Right atrium auricular region (tissue), 2 donors: ENCODE measurements around the gene ATP5PD. TPM values are rescaled to one million over a fixed set of nuclear protein-coding genes. Genes with fewer than 3 reads are reported as not detected.
"Not testable (repeated sequence)": the region's sequence is repeated elsewhere in the genome, so short reads cannot be mapped to it uniquely, and the experiment has no call there.

Experiments
- DNase-seq: peaks from one replicate; pipeline ENCODE4 v3.0.0-alpha.2; 2019; ENCODE audit warnings: low spot score
- H3K27ac ChIP-seq, 2 donors: fragments of 200-600 bp; sonication (generic); 1 replicate in 1 of 2; 2 replicates in 1 of 2; pipeline ENCODE4 v1.5.1; 2016 to 2019
- H3K27me3 ChIP-seq, 2 donors: fragments of 200-600 bp; sonication (generic); one replicate each; pipeline versions ENCODE4 v1.5.1 to v1.6.0; 2017 to 2019
- H3K36me3 ChIP-seq: fragments of 200-600 bp; sonication (generic); one replicate; pipeline ENCODE4 v1.5.1; 2016
- H3K4me1 ChIP-seq, 2 donors: fragments of 200-600 bp; sonication (generic); one replicate each; pipeline versions ENCODE4 v1.5.1 to v1.6.0; 2017 to 2019
- H3K4me3 ChIP-seq, 2 donors: fragments of 200-600 bp; sonication (generic); 1 replicate in 1 of 2; 2 replicates in 1 of 2; pipeline ENCODE4 v1.5.1; 2017 to 2019; ENCODE audit warnings: mild to moderate bottlenecking in 1 of 2, moderate library complexity in 1 of 2
- H3K9me3 ChIP-seq, 2 donors: fragments of 200-600 bp; sonication (generic); one replicate each; pipeline ENCODE4 v1.5.1; 2019
- total RNA-seq, 2 donors: library from RNA; depleted of rRNA; stranded (reverse); fragments of >200 nt; gene quantifications; one replicate each; pipeline ENCODE4 v1.1.0, GENCODE V29; 2016
- TF ChIP-seq, protein P1 (sequence below), 2 donors: fragments of 200-600 bp; sonication (generic); IDR thresholded peaks; one replicate each; pipeline ENCODE4 v1.5.1; 2019; ENCODE audit warnings: antibody characterized with exemption in 2 of 2

ATP5PD gene
- total RNA-seq, 2 donors from 2014 or later: 675 to 871 TPM

- Histone ChIP-seq H3K36me3 (peaks cover 6% of the 10 kb centered on the region), H3K4me1 (peaks cover 0 to 44% of the 10 kb centered on the region in 2 donors), H3K27me3 (no peaks in the 10 kb centered on the region), H3K9me3 (no peaks in the 10 kb centered on the region), H3K27ac (peak overlapping the region; percentile 95 to 98), H3K4me3 (peak overlapping the region; percentile 68 to 76)
- DNase-seq: peak; percentile 98
- TF ChIP-seq, protein P1, sequence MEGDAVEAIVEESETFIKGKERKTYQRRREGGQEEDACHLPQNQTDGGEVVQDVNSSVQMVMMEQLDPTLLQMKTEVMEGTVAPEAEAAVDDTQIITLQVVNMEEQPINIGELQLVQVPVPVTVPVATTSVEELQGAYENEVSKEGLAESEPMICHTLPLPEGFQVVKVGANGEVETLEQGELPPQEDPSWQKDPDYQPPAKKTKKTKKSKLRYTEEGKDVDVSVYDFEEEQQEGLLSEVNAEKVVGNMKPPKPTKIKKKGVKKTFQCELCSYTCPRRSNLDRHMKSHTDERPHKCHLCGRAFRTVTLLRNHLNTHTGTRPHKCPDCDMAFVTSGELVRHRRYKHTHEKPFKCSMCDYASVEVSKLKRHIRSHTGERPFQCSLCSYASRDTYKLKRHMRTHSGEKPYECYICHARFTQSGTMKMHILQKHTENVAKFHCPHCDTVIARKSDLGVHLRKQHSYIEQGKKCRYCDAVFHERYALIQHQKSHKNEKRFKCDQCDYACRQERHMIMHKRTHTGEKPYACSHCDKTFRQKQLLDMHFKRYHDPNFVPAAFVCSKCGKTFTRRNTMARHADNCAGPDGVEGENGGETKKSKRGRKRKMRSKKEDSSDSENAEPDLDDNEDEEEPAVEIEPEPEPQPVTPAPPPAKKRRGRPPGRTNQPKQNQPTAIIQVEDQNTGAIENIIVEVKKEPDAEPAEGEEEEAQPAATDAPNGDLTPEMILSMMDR (IDR thresholded peaks at IDR 0.05): no peak
Observed at GRCh38 chr17:75033346-75034235, 13.2 kb downstream of the ATP5PD start.

- no peak for DNase-seq
- TF ChIP-seq, protein P1 (IDR thresholded peaks at IDR 0.05): no peak
- H3K9me3 ChIP-seq: no peaks in the 10 kb centered on the region
- H3K27ac ChIP-seq: peak overlapping the region; percentile 95 to 98
- no peaks in the 10 kb centered on the region for H3K36me3 ChIP-seq
- H3K4me1 ChIP-seq: peaks cover 0 to 44% of the 10 kb centered on the region in 2 donors
- H3K27me3 ChIP-seq: no peaks in the 10 kb centered on the region
- peak overlapping the region; percentile 68 to 76 for H3K4me3 ChIP-seq
Observed at GRCh38 chr17:75032720-75033280, 14.0 kb downstream of the ATP5PD start.

DNA sequence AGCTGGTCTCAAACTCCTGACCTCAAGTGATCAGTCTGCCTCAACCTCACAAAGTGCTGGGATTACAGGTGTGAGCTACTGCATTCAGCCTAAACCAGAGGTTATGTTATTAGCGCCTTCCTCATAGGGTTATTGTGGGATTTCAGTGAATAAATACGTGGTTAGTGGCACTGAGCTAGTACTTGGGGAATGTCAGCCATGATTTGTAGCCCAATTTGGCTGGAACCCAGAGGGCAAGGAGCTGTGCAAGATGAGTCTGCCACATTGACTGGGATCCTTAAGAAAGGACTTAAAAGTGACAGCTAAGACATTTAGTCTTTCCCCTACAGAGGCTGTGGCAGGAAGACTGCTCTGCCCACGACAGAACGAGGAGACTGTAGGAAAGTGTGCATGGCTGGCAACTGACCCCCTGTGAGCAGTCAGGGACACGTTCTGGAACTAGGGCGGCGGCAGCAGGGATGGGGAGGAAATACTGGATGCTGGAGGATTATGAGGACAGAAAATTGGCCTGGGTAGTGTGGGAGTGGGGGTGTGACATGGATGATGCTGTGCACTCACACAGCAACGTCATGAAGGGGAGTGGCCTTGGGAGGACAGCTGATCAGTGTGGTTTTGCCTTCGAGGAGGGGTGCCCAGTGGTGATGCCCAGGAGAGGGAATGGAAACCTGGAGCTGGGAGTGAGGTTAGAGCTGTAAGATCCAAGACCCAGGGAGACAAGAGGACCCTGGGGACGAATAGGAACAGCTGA, 14.6 kb downstream of the ATP5PD start:
- H3K9me3 ChIP-seq: no peaks in the 10 kb centered on the region
- DNase-seq: peak; percentile 89
- H3K27me3 ChIP-seq: no peaks in the 10 kb centered on the region
- H3K4me1 ChIP-seq: peaks cover 0 to 44% of the 10 kb centered on the region in 2 donors
- H3K36me3 ChIP-seq: no peaks in the 10 kb centered on the region
- H3K4me3 ChIP-seq: peak overlapping the region in 1 of 2 donors; percentile 68
- TF ChIP-seq, protein P1 (IDR thresholded peaks at IDR 0.05): no peak
- peak overlapping the region; percentile 95 to 98 for H3K27ac ChIP-seq

DNA sequence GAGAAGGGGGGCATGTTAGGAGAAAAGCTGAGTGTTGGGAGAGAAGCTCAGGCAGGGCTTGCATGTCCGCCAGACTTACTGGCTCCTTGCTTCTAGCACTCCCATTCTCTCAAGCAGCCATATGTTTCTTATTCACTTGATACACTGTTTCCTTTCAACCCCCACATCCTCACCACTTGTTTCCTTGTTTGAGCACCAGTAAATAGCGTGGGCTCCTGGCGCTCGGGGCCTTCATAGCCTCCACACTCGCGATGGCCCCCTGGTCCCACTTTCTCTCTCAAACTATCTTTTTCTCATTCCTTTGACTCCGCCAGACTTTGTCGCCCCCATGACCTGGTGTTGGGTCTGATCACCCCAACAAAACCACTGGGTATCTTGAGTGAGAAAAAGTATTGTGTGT, 16.6 kb downstream of the ATP5PD start:
- Histone ChIP-seq H3K4me1 (peaks cover 0 to 27% of the 10 kb centered on the region in 2 donors), H3K27me3 (no peaks in the 10 kb centered on the region), H3K9me3 (no peaks in the 10 kb centered on the region), H3K4me3 (no peak overlapping the region), H3K36me3 (no peaks in the 10 kb centered on the region), H3K27ac (no peak overlapping the region)
- DNase-seq: no peak
- TF ChIP-seq, protein P1 (IDR thresholded peaks at IDR 0.05): no peak

DNA sequence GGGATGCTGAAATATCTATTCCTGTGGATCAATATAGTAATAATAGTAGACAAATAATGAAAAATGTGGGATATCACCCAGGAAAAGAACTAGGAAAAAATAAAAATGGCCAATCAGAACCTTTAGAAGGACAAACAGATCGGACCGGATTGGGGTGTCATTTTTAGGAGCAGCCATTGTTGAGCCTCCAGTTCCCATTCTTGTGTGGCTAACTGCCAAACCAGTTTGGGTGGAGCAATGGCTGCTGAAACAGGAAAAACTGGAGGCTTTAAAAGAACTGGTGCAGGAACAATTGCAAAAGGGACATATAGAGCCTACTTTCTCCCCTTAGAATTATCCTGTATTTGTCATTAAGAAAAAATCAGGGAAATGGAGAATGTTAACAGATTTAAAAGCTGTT, 20.1 kb downstream of the ATP5PD start:
- H3K27me3 ChIP-seq, H3K36me3 ChIP-seq, H3K4me1 ChIP-seq, H3K4me3 ChIP-seq, DNase-seq, H3K27ac ChIP-seq, H3K9me3 ChIP-seq: not testable (repeated sequence)

DNA sequence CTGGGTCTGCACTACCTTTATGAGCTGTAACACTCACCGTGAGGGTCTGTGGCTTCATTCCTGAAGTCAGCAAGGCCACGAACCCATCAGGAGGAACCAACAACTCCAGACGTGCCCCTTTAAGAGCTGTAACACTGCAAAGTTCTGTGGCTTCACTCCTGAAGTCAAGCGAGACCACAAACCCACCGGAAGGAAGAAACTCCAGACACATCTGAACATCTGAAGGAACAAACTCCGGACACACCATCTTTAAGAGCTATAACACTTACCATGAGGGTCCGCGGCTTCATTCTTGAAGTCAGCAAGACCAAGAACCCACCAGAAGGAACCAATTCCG, 21.4 kb downstream of the ATP5PD start:
- not testable (repeated sequence) for H3K27ac ChIP-seq, H3K4me3 ChIP-seq, H3K27me3 ChIP-seq, H3K4me1 ChIP-seq, DNase-seq, H3K9me3 ChIP-seq
- H3K36me3 ChIP-seq: peaks cover 16% of the 10 kb centered on the region
